Hepatocyte (in vitro differentiated cells): Measurements from ENCODE around the gene ST3GAL2.

ENCODE experiments used
- CTCF ChIP-seq: fragments of 200-600 bp; sonication (generic); IDR thresholded peaks from 2 replicates; pipeline ENCODE4 v1.5.1; 2016; ENCODE audit warnings: antibody characterized with exemption, mild to moderate bottlenecking; ENCODE audit not compliant: poor library complexity
- EZH2 ChIP-seq: fragments of 200-600 bp; sonication (generic); IDR thresholded peaks from 2 replicates; pipeline ENCODE4 v1.6.1; 2016; ENCODE audit warnings: antibody characterized with exemption, mild to moderate bottlenecking, borderline replicate concordance
- EZH2phosphoT487 ChIP-seq: fragments of 200-600 bp; sonication (generic); IDR thresholded peaks from one replicate; pipeline ENCODE4 v1.6.1; 2018; ENCODE audit warnings: antibody characterized with exemption, mild to moderate bottlenecking, low read depth, moderate library complexity; ENCODE audit not compliant: unreplicated experiment, severe bottlenecking

GRCh38 chr16:70381604-70382342 is 57.1 kb downstream of the ST3GAL2 start:
- TF ChIP-seq CTCF = no peak
- no peak for TF ChIP-seq EZH2phosphoT487
- TF ChIP-seq EZH2 = no peak
